K562 (cell line): Measurements from ENCODE around the gene CHPF. TPM values are rescaled to one million over a fixed set of nuclear protein-coding genes. Genes with fewer than 3 reads are reported as not detected.

Source experiments
- ATAC-seq: fragments of 200-7000 bp; cut with Tn5 transposase; 3 replicates; pipeline ENCODE4 v1.9.1; 2020; ENCODE audit warnings: moderate library complexity
- BruUV-seq: library from RNA; stranded (reverse); fragments of 400-500 nt; replicated peaks from 2 replicates; lab custom pipeline; 2021; lab: Mats Ljungman, UMichigan
- CTCF ChIA-PET: fragments of 300-600 bp; formaldehyde crosslinking; extraction: SDS; loops from one replicate; lab custom pipeline; 2021; ENCODE audit warnings: low intra/inter-chr PET ratio; lab: Yijun Ruan, JAX
- POLR2A ChIA-PET: fragments of 300-600, 350-650 bp; sonication (Branson Sonifier 250); formaldehyde crosslinking; extraction: SDS; loops from one replicate; lab custom pipeline; 2021; ENCODE audit warnings: antibody characterized with exemption, inconsistent platforms; lab: Yijun Ruan, JAX
- DNase-seq, 4 experiments: peaks; one replicate each; pipeline versions ENCODE4 v3.0.0 to v3.0.0-alpha.2; 2011 to 2018; ENCODE audit warnings: low spot score in 3 of 4, mixed read lengths in 3 of 4; ENCODE audit errors: extremely low read depth in 1 of 4
- FAIRE-seq: peaks from 2 replicates; lab custom pipeline; 2011; peaks lifted over from hg19 to GRCh38; lab: Jason Lieb, UNC
- H2AFZ ChIP-seq: 2 replicates; pipeline ENCODE4 v1.6.0; 2011; ENCODE audit warnings: low read depth, low read length, control low read depth, inconsistent platforms
- H3K27ac ChIP-seq: fragments of 200-600 bp; 3 replicates; pipeline ENCODE4 v1.8.0; 2011; ENCODE audit warnings: low read depth, mild to moderate bottlenecking, control low read depth, inconsistent platforms, low read length, moderate library complexity, mixed read lengths; ENCODE audit errors: extremely low read depth
- H3K27me3 ChIP-seq, 2 experiments: fragments of 300-600 bp in 1 of 2; 2 replicates in 1 of 2; 3 replicates in 1 of 2; pipeline versions ENCODE4 v1.6.0 to v1.8.0; 2011; ENCODE audit warnings: inconsistent platforms in 2 of 2, low read length in 2 of 2, mild to moderate bottlenecking in 1 of 2, mixed read lengths in 1 of 2, moderate library complexity in 1 of 2; ENCODE audit not compliant: control insufficient read depth in 2 of 2, insufficient read depth in 2 of 2
- H3K36me3 ChIP-seq: fragments of 300-600 bp; 3 replicates; pipeline ENCODE4 v1.8.0; 2011; ENCODE audit warnings: mild to moderate bottlenecking, low read length, inconsistent platforms; ENCODE audit not compliant: control insufficient read depth, insufficient read depth
- H3K4me1 ChIP-seq, 2 experiments: fragments of 200-600 bp in 1 of 2; replicated peaks in 1 of 2; 2 replicates in 1 of 2; 3 replicates in 1 of 2; pipeline versions ENCODE4 v1.5.1 to v1.8.0; 2011; ENCODE audit warnings: inconsistent platforms in 2 of 2, low read length in 2 of 2, mild to moderate bottlenecking in 1 of 2, mixed read lengths in 1 of 2, moderate library complexity in 1 of 2; ENCODE audit not compliant: control insufficient read depth in 2 of 2, insufficient read depth in 2 of 2
- H3K4me2 ChIP-seq: 2 replicates; pipeline ENCODE4 v1.6.1; 2011; ENCODE audit warnings: low read length, control low read depth, inconsistent platforms, mixed read lengths; ENCODE audit not compliant: insufficient read depth
- H3K4me3 ChIP-seq: fragments of 200-600 bp; sonication (generic), shearing (Covaris generic); 2 replicates; pipeline ENCODE4 v1.5.1; 2016; ENCODE audit warnings: control low read depth, inconsistent platforms
- H3K79me2 ChIP-seq: fragments of 200-600 bp; 3 replicates; pipeline ENCODE4 v1.8.0; 2011; ENCODE audit warnings: low read length, inconsistent platforms; ENCODE audit not compliant: control insufficient read depth, insufficient read depth
- H3K9ac ChIP-seq, 2 experiments: 2 replicates each; pipeline versions ENCODE4 v1.6.0 to v1.6.1; 2011; ENCODE audit warnings: low read depth in 2 of 2, low read length in 2 of 2, control low read depth in 1 of 2, inconsistent platforms in 1 of 2, mild to moderate bottlenecking in 1 of 2, mixed read lengths in 1 of 2; ENCODE audit not compliant: insufficient read depth in 1 of 2
- H3K9me1 ChIP-seq: one replicate; pipeline ENCODE4 v1.6.0; 2011; ENCODE audit warnings: inconsistent platforms, mild to moderate bottlenecking, low read length, moderate library complexity; ENCODE audit not compliant: control insufficient read depth, insufficient read depth
- H3K9me3 ChIP-seq: replicated peaks from 2 replicates; pipeline ENCODE4 v1.5.1; 2011; ENCODE audit warnings: low read depth, low read length, inconsistent platforms; ENCODE audit not compliant: control insufficient read depth, insufficient read depth
- H4K20me1 ChIP-seq: replicated peaks from 2 replicates; pipeline ENCODE4 v1.6.1; 2011; ENCODE audit warnings: low read length, inconsistent platforms, mixed read lengths; ENCODE audit not compliant: control insufficient read depth, insufficient read depth
- ARID1B ChIP-seq: fragments of 450-650 bp; IDR thresholded peaks from 2 replicates; pipeline ENCODE4 v1.6.1; 2016; ENCODE audit warnings: antibody characterized with exemption, mild to moderate bottlenecking, inconsistent platforms
- ATF1 ChIP-seq, 2 experiments: fragments of 450-650 bp in 1 of 2; IDR thresholded peaks; 2 replicates each; pipeline ENCODE4 v1.6.1; 2016; ENCODE audit warnings: missing compliant biosample characterization in 1 of 2, missing genetic modification characterization in 1 of 2
- DACH1 ChIP-seq: fragments of 450-650 bp; IDR thresholded peaks from 2 replicates; pipeline ENCODE4 v1.6.1; 2018; ENCODE audit not compliant: partially characterized antibody
- ETV5 ChIP-seq: sonication (generic); formaldehyde crosslinking; IDR thresholded peaks from 2 replicates; pipeline ENCODE4 v1.4.0; 2020; ENCODE audit warnings: low read depth, mild to moderate bottlenecking, missing genetic modification reagents
- GATA2 ChIP-seq: sonication (generic); formaldehyde crosslinking; IDR thresholded peaks from 2 replicates; pipeline ENCODE4 v1.4.0; 2020; ENCODE audit warnings: mild to moderate bottlenecking, missing genetic modification reagents
- GTF2A2 ChIP-seq: IDR thresholded peaks from 2 replicates; pipeline ENCODE4 v1.6.1; 2016; ENCODE audit warnings: mild to moderate bottlenecking, missing genetic modification characterization, missing compliant biosample characterization
- HDAC2 ChIP-seq: fragments of 450-650 bp; IDR thresholded peaks from 2 replicates; pipeline ENCODE4 v1.6.1; 2016; ENCODE audit warnings: mild to moderate bottlenecking
- HDGF ChIP-seq: fragments of 450-650 bp; IDR thresholded peaks from 2 replicates; pipeline ENCODE4 v1.6.1; 2016
- HSF4 ChIP-seq: fragments of 250-450 bp; sonication (Bioruptor Pico); IDR thresholded peaks from 2 replicates; pipeline ENCODE4 v2.1.2; 2022; ENCODE audit warnings: mild to moderate bottlenecking, moderate library complexity, borderline replicate concordance
- IRF9 ChIP-seq: fragments of 450-650 bp; IDR thresholded peaks from 2 replicates; pipeline ENCODE4 v1.6.1; 2016; ENCODE audit warnings: missing biosample characterization, missing genetic modification characterization
- KDM1A ChIP-seq, 2 experiments: fragments of 450-650 bp; IDR thresholded peaks; 2 replicates each; pipeline ENCODE4 v1.6.1; 2016; ENCODE audit warnings: mild to moderate bottlenecking in 2 of 2
- PRPF4 ChIP-seq: fragments of 200-400 bp; formaldehyde crosslinking; IDR thresholded peaks from one replicate; pipeline ENCODE4 v1.6.1; 2017; ENCODE audit warnings: low read length, low read depth, mild to moderate bottlenecking; ENCODE audit not compliant: insufficient read depth, poor library complexity, severe bottlenecking
- RAD21 ChIP-seq, 2 experiments: fragments of 250-450 bp in 1 of 2; fragments of 450-650 bp in 1 of 2; sonication (Bioruptor Pico) in 1 of 2; formaldehyde crosslinking in 1 of 2; IDR thresholded peaks in 1 of 2; conservative IDR thresholded peaks in 1 of 2; 2 replicates each; pipeline versions ENCODE4 v1.4.0 to v1.8.0; 2020 to 2022; ENCODE audit warnings: mild to moderate bottlenecking in 2 of 2, moderate library complexity in 1 of 2
- RCOR1 ChIP-seq, 2 experiments: IDR thresholded peaks; 2 replicates each; pipeline ENCODE4 v1.6.1; 2012; ENCODE audit warnings: low read depth in 2 of 2, low read length in 2 of 2, borderline replicate concordance in 1 of 2, improper control_type of control experiment in 1 of 2
- RFX1 ChIP-seq: fragments of 450-650 bp; IDR thresholded peaks from 2 replicates; pipeline ENCODE4 v1.6.1; 2016; ENCODE audit warnings: mild to moderate bottlenecking, moderate library complexity
- TBP ChIP-seq: optimal IDR thresholded peaks from 2 replicates; pipeline ENCODE3; 2011; ENCODE audit warnings: low read depth, low read length, improper control_type of control experiment
- ZBTB7A ChIP-seq: IDR thresholded peaks from 2 replicates; pipeline ENCODE4 v1.6.1; 2011; ENCODE audit warnings: low read depth, mild to moderate bottlenecking, low read length, moderate library complexity, borderline replicate concordance; ENCODE audit not compliant: control insufficient read depth
- WGBS: fragments of 100-300 bp; shearing (Covaris generic); methylation state at CpG from one replicate; pipeline ENCODE4 v1.1.6; 2016; ENCODE audit warnings: low coverage, mixed read lengths; ENCODE audit not compliant: insufficient coverage; ENCODE audit errors: missing lambda C conversion rate; 5-methylcytosine and 5-hydroxymethylcytosine counted together
- in situ Hi-C: fragments of 300-500 bp; cut with MboI; formaldehyde crosslinking; loops from 4 replicates; pipeline ENCODE4 v1.15.0; 2018; ENCODE audit warnings: inconsistent platforms, mixed read lengths
- intact Hi-C: fragments of 100-400 bp; cut with micrococcal nuclease; formaldehyde crosslinking; loops from 2 replicates; pipeline ENCODE4 v1.14.2; 2022
- polyA plus RNA-seq, 8 experiments: library from polyadenylated mRNA; depleted of rRNA in 4 of 8; stranded (reverse) in 5 of 8; unstranded in 3 of 8; fragments of >200 nt; fragmentation: Nextera tagmentation in 2 of 8; fragmentation: Illumina TruSeq in 1 of 8; extraction: Ambion mirVana in 2 of 8; extraction: Trizol in 1 of 8; gene quantifications; 2 replicates each; pipeline versions ENCODE4 v1.2.1 to v1.2.3, GENCODE V29; 2011 to 2014; ENCODE audit warnings: inconsistent platforms in 1 of 8, missing spikeins in 1 of 8
- total RNA-seq, 7 experiments: library from RNA; depleted of rRNA in 6 of 7; stranded (reverse); fragments of >200 nt in 6 of 7; fragmentation: Illumina TruSeq in 2 of 7; extraction: Trizol in 2 of 7; gene quantifications; 2 replicates each; pipeline versions ENCODE4 v1.2.1 to v1.2.3, GENCODE V29; 2011 to 2021; ENCODE audit warnings: low replicate concordance in 1 of 7
- TF ChIP-seq, protein P1 (sequence below): fragments of 200-800 bp; sonication (Bioruptor generic); IDR thresholded peaks from 2 replicates; pipeline ENCODE4 v1.6.1; 2017; ENCODE audit warnings: missing genetic modification characterization, missing compliant biosample characterization

The CHPF gene
- total and polyA plus RNA-seq, 9 of the 15 experiments (the other 6 are each of a cell fraction or from before 2014, with no cell fraction given) = 0.15 to 57.2 (median 7.9) TPM

GRCh38 chr2:219521066-219521880, 22.3 kb downstream of the CHPF start:
- peak overlapping the region; percentile 60 to 78 for H3K9ac ChIP-seq
- POLR2A ChIA-PET = interaction anchor here (0.6 to 1.3 kb wide), 3 partner anchors 11 to 325 kb away, joined by 3 read pairs; no protein-coding TSS in a partner anchor
- H3K79me2 ChIP-seq = peaks cover 80% of the 10 kb centered on the region
- no peaks in the 10 kb centered on the region for H4K20me1 ChIP-seq
- no TSS peak for BruUV-seq
- peak overlapping the region; percentile 75 for H3K4me2 ChIP-seq
- ATAC-seq = peak; percentile 74
- in situ Hi-C loops (loop anchor here (10.0 kb wide), 1 partner anchor 46 kb away; no protein-coding TSS in a partner anchor), intact Hi-C loops (loop anchor here (1.0 to 2.0 kb wide), 3 partner anchors 11 to 26 kb away; partner anchors contain the start of gene GMPPA)
- peak; percentile 70 to 93 (median 84) for DNase-seq
- no peaks in the 10 kb centered on the region for H3K9me3 ChIP-seq
- H3K9me1 ChIP-seq = peaks cover 3% of the 10 kb centered on the region
- no peaks in the 10 kb centered on the region for H3K27me3 ChIP-seq
- H3K36me3 ChIP-seq = peaks cover 29% of the 10 kb centered on the region; the same call in 2 of the 3 replicates
- H2AFZ ChIP-seq = peak overlapping the region; percentile 38; the same call in 1 of the 2 replicates
- peaks cover 73 to 88% of the 10 kb centered on the region in 2 experiments for H3K4me1 ChIP-seq
- H3K27ac ChIP-seq = peak overlapping the region; percentile 89
- 1% methylated on average over 11 of the region's 14 CpGs for WGBS
- CTCF ChIA-PET = interaction anchor here (1.4 kb wide), 1 partner anchor 62 kb away, joined by 7 read pairs; no protein-coding TSS in a partner anchor
- peak; percentile 87 for FAIRE-seq
- H3K4me3 ChIP-seq = no peak overlapping the region; the same call in 1 of the 2 replicates
- TF ChIP-seq ARID1B = peak; percentile 85
- peak; percentile 31; the same call in 1 of the 2 replicates for TF ChIP-seq HDAC2
- TF ChIP-seq HSF4 (CRISPR knock-in tag) = no peak
- TF ChIP-seq PRPF4 = no peak
- peak; percentile 67 to 73 for TF ChIP-seq RAD21 (CRISPR knock-in tag; conservative IDR thresholded peaks at IDR 0.05 in 1 of 2, IDR thresholded peaks at IDR 0.05 in 1 of 2)
- TF ChIP-seq ATF1 (CRISPR knock-in tag; IDR thresholded peaks at IDR 0.05) = no peak
- TF ChIP-seq ATF1 (tag; IDR thresholded peaks at IDR 0.05) = peak; percentile 38; the same call in 1 of the 2 replicates
- TF ChIP-seq ZBTB7A = peak; percentile 97
- peak; percentile 82; the same call in 1 of the 2 replicates for TF ChIP-seq ETV5 (CRISPR knock-in tag)
- no peak for TF ChIP-seq RFX1
- no peak for TF ChIP-seq GTF2A2
- peak; percentile 59; the same call in 1 of the 2 replicates for TF ChIP-seq GATA2
- TF ChIP-seq, protein P1, sequence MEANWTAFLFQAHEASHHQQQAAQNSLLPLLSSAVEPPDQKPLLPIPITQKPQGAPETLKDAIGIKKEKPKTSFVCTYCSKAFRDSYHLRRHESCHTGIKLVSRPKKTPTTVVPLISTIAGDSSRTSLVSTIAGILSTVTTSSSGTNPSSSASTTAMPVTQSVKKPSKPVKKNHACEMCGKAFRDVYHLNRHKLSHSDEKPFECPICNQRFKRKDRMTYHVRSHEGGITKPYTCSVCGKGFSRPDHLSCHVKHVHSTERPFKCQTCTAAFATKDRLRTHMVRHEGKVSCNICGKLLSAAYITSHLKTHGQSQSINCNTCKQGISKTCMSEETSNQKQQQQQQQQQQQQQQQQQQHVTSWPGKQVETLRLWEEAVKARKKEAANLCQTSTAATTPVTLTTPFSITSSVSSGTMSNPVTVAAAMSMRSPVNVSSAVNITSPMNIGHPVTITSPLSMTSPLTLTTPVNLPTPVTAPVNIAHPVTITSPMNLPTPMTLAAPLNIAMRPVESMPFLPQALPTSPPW (CRISPR knock-in tag) = peak; percentile 89
- TF ChIP-seq HDGF = 0 out of 2 replicates have a peak, but pooled peaks have one; percentile 42
- TF ChIP-seq IRF9 (tag) = 0 out of 2 replicates have a peak, but pooled peaks have one; percentile 18
- TF ChIP-seq KDM1A (IDR thresholded peaks at IDR 0.05) = peak; percentile 67 to 76
- peak; percentile 76 for TF ChIP-seq DACH1
- peak in 1 of 2 experiments; percentile 80; a peak in 2 of 4 replicates for TF ChIP-seq RCOR1 (IDR thresholded peaks at IDR 0.05; ENCODE audit: borderline replicate concordance in 1 of 2, low read depth in 2 of 2, low read length in 2 of 2)
- TF ChIP-seq TBP = no peak
